Fibroblast of lung (primary cell): ENCODE results near the gene SLC24A3. TPM values are rescaled to one million over a fixed set of nuclear protein-coding genes. Genes with fewer than 3 reads are reported as not detected.

Source experiments
- DNase-seq, 2 donors: peaks; one replicate each; pipeline versions ENCODE4 v3.0.0 to v3.0.0-alpha.2; 2010; ENCODE audit warnings: low read depth in 2 of 2
- H2AFZ ChIP-seq: 2 replicates; pipeline ENCODE4 v1.5.1; 2012; ENCODE audit warnings: low read length, control low read depth, inconsistent platforms
- H3K27ac ChIP-seq: 2 replicates; pipeline ENCODE4 v1.5.1; 2011; ENCODE audit warnings: low read length, control low read depth; ENCODE audit not compliant: insufficient read depth
- H3K27me3 ChIP-seq: 2 replicates; pipeline ENCODE4 v1.5.1; 2011; ENCODE audit warnings: mild to moderate bottlenecking, low read length; ENCODE audit not compliant: control insufficient read depth, insufficient read depth
- H3K36me3 ChIP-seq: 2 replicates; pipeline ENCODE4 v1.5.1; 2011; ENCODE audit warnings: low read length; ENCODE audit not compliant: control insufficient read depth, insufficient read depth
- H3K4me1 ChIP-seq: 2 replicates; pipeline ENCODE4 v1.5.1; 2011; ENCODE audit warnings: low read length; ENCODE audit not compliant: control insufficient read depth, insufficient read depth; ENCODE audit errors: extremely low read depth
- H3K4me2 ChIP-seq: 2 replicates; pipeline ENCODE4 v1.5.1; 2011; ENCODE audit warnings: low read length, control low read depth; ENCODE audit not compliant: insufficient read depth; ENCODE audit errors: extremely low read depth
- H3K4me3 ChIP-seq, 4 experiments: fragments of 200-600 bp in 1 of 4; sonication (generic) in 1 of 4; replicated peaks in 1 of 4; 2 replicates each; pipeline ENCODE4 v1.5.1; 2011 to 2016; ENCODE audit warnings: low read length in 4 of 4, low read depth in 3 of 4, mild to moderate bottlenecking in 3 of 4, control low read depth in 2 of 4, inconsistent platforms in 1 of 4, mixed read lengths in 1 of 4; ENCODE audit not compliant: insufficient read depth in 1 of 4; ENCODE audit errors: control extremely low read depth in 1 of 4
- H3K79me2 ChIP-seq: 2 replicates; pipeline ENCODE4 v1.5.1; 2012; ENCODE audit warnings: mild to moderate bottlenecking, low read length, inconsistent platforms; ENCODE audit not compliant: control insufficient read depth, insufficient read depth
- H3K9ac ChIP-seq: 2 replicates; pipeline ENCODE4 v1.5.1; 2011; ENCODE audit warnings: mild to moderate bottlenecking, low read length, control low read depth; ENCODE audit not compliant: insufficient read depth
- H3K9me3 ChIP-seq: 2 replicates; pipeline ENCODE4 v1.5.1; 2012; ENCODE audit warnings: low read depth, low read length; ENCODE audit not compliant: control insufficient read depth, insufficient read depth
- H4K20me1 ChIP-seq: 2 replicates; pipeline ENCODE4 v1.5.1; 2011; ENCODE audit warnings: low read length; ENCODE audit not compliant: control insufficient read depth, insufficient read depth; ENCODE audit errors: extremely low read depth
- CTCF ChIP-seq, 2 donors: IDR thresholded peaks in 1 of 2; conservative IDR thresholded peaks in 1 of 2; 1 replicate in 1 of 2; 2 replicates in 1 of 2; pipeline ENCODE4 v1.5.1; 2011 to 2012; ENCODE audit warnings: low read length in 2 of 2, control low read depth in 1 of 2, inconsistent platforms in 1 of 2, low read depth in 1 of 2, mild to moderate bottlenecking in 1 of 2
- EZH2 ChIP-seq: IDR thresholded peaks from 2 replicates; pipeline ENCODE4 v1.5.1; 2012; ENCODE audit warnings: low read length, control low read depth, mild to moderate bottlenecking; ENCODE audit errors: missing control alignments
- polyA plus RNA-seq, 2 donors: library from polyadenylated mRNA; depleted of rRNA in 1 of 2; stranded (reverse) in 1 of 2; unstranded in 1 of 2; fragments of >200 nt; gene quantifications; 2 replicates each; pipeline ENCODE4 v1.2.1, GENCODE V29; 2011 to 2012; ENCODE audit warnings: missing spikeins in 1 of 2
- total RNA-seq: library from RNA; depleted of rRNA; stranded (reverse); fragments of >200 nt; gene quantifications from 2 replicates; pipeline ENCODE4 v1.2.1, GENCODE V29; 2014

The SLC24A3 gene
- total and polyA plus RNA-seq, 2 donors (not counting 1 experiment from before 2014, with no cell fraction given): 0.03 to 1.8 TPM

DNA sequence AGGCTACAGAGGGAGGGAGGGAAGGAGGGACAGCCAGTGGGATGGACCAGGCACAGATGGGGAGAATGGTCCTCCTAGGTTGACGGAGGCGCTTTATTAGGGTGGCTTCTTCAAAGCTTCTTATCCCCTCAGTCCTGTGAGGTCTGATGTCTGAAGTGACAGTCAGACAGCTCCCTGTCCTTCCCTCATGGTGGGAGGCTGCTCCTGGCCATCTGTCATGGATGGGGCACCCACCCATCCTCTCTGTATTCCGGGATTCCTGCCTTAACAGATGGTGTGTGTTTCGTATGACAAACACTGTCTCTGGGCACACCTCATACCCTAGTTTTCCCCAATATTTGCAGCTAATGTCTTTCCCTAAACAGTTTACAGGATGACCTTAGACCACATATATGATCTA is 553.5 kb downstream of the SLC24A3 start:
- Histone ChIP-seq H3K4me2 (no peak overlapping the region), H4K20me1 (no peaks in the 10 kb centered on the region), H3K9ac (no peak overlapping the region), H3K27ac (no peak overlapping the region), H3K9me3 (no peaks in the 10 kb centered on the region), H3K4me3 (no peak overlapping the region), H3K36me3 (no peaks in the 10 kb centered on the region), H3K27me3 (no peaks in the 10 kb centered on the region), H3K4me1 (no peaks in the 10 kb centered on the region), H3K79me2 (no peaks in the 10 kb centered on the region), H2AFZ (no peak overlapping the region)
- TF ChIP-seq EZH2: no peak
- TF ChIP-seq CTCF (conservative IDR thresholded peaks at IDR 0.05 in 1 of 2, IDR thresholded peaks at IDR 0.05 in 1 of 2; ENCODE audit: low read depth in 1 of 2, low read length in 2 of 2): no peak
- no peak for DNase-seq

DNA sequence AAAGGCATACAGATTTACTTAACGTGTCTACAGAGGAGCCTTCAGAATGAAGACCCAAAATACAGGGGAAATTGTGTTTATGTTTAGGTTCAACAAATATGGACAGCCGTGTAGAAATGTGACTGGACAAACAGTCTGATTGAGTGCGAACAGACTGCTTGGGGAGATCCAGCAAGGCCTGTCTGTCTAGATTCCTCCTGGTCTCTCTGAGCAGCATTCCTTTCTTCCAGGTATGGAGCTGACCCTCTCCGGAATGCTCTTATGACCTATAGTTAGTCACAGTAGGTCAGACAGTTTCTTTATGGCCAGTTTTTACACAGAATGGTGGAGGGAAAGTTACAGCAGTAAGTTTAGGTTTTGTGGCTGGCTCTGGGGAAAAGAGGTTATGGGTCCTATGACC is 554.6 kb downstream of the SLC24A3 start:
- no peaks in the 10 kb centered on the region for H3K27me3 ChIP-seq
- H3K9ac ChIP-seq: no peak overlapping the region
- no peaks in the 10 kb centered on the region for H4K20me1 ChIP-seq
- no peak overlapping the region for H3K4me2 ChIP-seq
- no peaks in the 10 kb centered on the region for H3K4me1 ChIP-seq
- no peaks in the 10 kb centered on the region for H3K36me3 ChIP-seq
- no peaks in the 10 kb centered on the region for H3K79me2 ChIP-seq
- H3K27ac ChIP-seq: no peak overlapping the region
- TF ChIP-seq EZH2 (no peak), CTCF (conservative IDR thresholded peaks at IDR 0.05 in 1 of 2, IDR thresholded peaks at IDR 0.05 in 1 of 2; ENCODE audit: low read depth in 1 of 2, low read length in 2 of 2) (no peak)
- no peak overlapping the region for H3K4me3 ChIP-seq
- no peaks in the 10 kb centered on the region for H3K9me3 ChIP-seq
- no peak for DNase-seq
- no peak overlapping the region for H2AFZ ChIP-seq

- H3K4me3 ChIP-seq: no peak overlapping the region
- no peak overlapping the region for H2AFZ ChIP-seq
- H3K4me1 ChIP-seq: no peaks in the 10 kb centered on the region
- no peak for TF ChIP-seq CTCF (conservative IDR thresholded peaks at IDR 0.05 in 1 of 2, IDR thresholded peaks at IDR 0.05 in 1 of 2; ENCODE audit: low read depth in 1 of 2, low read length in 2 of 2)
- no peak for TF ChIP-seq EZH2
- no peaks in the 10 kb centered on the region for H3K27me3 ChIP-seq
- no peak overlapping the region for H3K9ac ChIP-seq
- H3K9me3 ChIP-seq: no peaks in the 10 kb centered on the region
- no peaks in the 10 kb centered on the region for H4K20me1 ChIP-seq
- H3K36me3 ChIP-seq: no peaks in the 10 kb centered on the region
- no peak overlapping the region for H3K27ac ChIP-seq
- no peak overlapping the region for H3K4me2 ChIP-seq
- DNase-seq: no peak
- H3K79me2 ChIP-seq: no peaks in the 10 kb centered on the region
Measured at GRCh38 chr20:19768325-19768842, 555.9 kb downstream of the SLC24A3 start.
